Measurements from ENCODE around the gene ZIC2. TPM values are rescaled to one million over a fixed set of nuclear protein-coding genes. Genes with fewer than 3 reads are reported as not detected.

The ZIC2 gene
- total RNA-seq, 1 experiment from 2014 or later: 3.5 TPM

- TF ChIP-seq CTCF (IDR thresholded peaks at IDR 0.05; ENCODE audit: unreplicated experiment): no peak
- CTCF ChIA-PET: interaction anchor here (0.8 kb wide), 1 partner anchor 11 kb away, joined by 3 read pairs; no protein-coding TSS in a partner anchor
- no TSS peak for BruUV-seq (replicated peaks)
- no peak for DNase-seq
- Mint-ChIP-seq H3K27me3 (ENCODE audit: unreplicated experiment) (no peaks in the 10 kb centered on the region), H3K27ac (ENCODE audit: unreplicated experiment) (no peak overlapping the region), H3K4me3 (ENCODE audit: low read depth, unreplicated experiment) (no peak overlapping the region), H3K9me3 (ENCODE audit: low read depth, unreplicated experiment) (no peaks in the 10 kb centered on the region), H3K4me1 (ENCODE audit: low read depth, unreplicated experiment) (peaks cover 7% of the 10 kb centered on the region), H3K36me3 (ENCODE audit: insufficient read depth, unreplicated experiment) (no peaks in the 10 kb centered on the region)
- intact Hi-C loops (cut with micrococcal nuclease; ENCODE audit: unreplicated experiment): no loop called here
These were observed 8.8 kb downstream of the ZIC2 start for GRCh38 chr13:99990126-99990977.

GRCh38 chr13:99991013-99991827, 9.6 kb downstream of the ZIC2 start:
- DNase-seq: no peak
- BruUV-seq (replicated peaks): no TSS peak
- H3K4me3 Mint-ChIP-seq (ENCODE audit: low read depth, unreplicated experiment): no peak overlapping the region
- intact Hi-C loops (cut with micrococcal nuclease; ENCODE audit: unreplicated experiment): no loop called here
- no peak for TF ChIP-seq CTCF (IDR thresholded peaks at IDR 0.05; ENCODE audit: unreplicated experiment)
- no peaks in the 10 kb centered on the region for H3K9me3 Mint-ChIP-seq (ENCODE audit: low read depth, unreplicated experiment)
- H3K36me3 Mint-ChIP-seq (ENCODE audit: insufficient read depth, unreplicated experiment): no peaks in the 10 kb centered on the region
- H3K27me3 Mint-ChIP-seq (ENCODE audit: unreplicated experiment): no peaks in the 10 kb centered on the region
- peaks cover 7% of the 10 kb centered on the region for H3K4me1 Mint-ChIP-seq (ENCODE audit: low read depth, unreplicated experiment)
- CTCF ChIA-PET: no interaction called here
- no peak overlapping the region for H3K27ac Mint-ChIP-seq (ENCODE audit: unreplicated experiment)

- H3K36me3 Mint-ChIP-seq (ENCODE audit: insufficient read depth, unreplicated experiment): no peaks in the 10 kb centered on the region
- H3K4me1 Mint-ChIP-seq (ENCODE audit: low read depth, unreplicated experiment): peaks cover 7% of the 10 kb centered on the region
- no TSS peak for BruUV-seq (replicated peaks)
- H3K9me3 Mint-ChIP-seq (ENCODE audit: low read depth, unreplicated experiment): no peaks in the 10 kb centered on the region
- H3K27me3 Mint-ChIP-seq (ENCODE audit: unreplicated experiment): no peaks in the 10 kb centered on the region
- intact Hi-C loops (cut with micrococcal nuclease; ENCODE audit: unreplicated experiment): no loop called here
- no peak overlapping the region for H3K4me3 Mint-ChIP-seq (ENCODE audit: low read depth, unreplicated experiment)
- no peak for TF ChIP-seq CTCF (IDR thresholded peaks at IDR 0.05; ENCODE audit: unreplicated experiment)
- no peak overlapping the region for H3K27ac Mint-ChIP-seq (ENCODE audit: unreplicated experiment)
- DNase-seq: no peak
- CTCF ChIA-PET: no interaction called here
These were observed 10.5 kb downstream of the ZIC2 start for GRCh38 chr13:99991828-99992775.

GRCh38 chr13:99992949-99993351, 11.4 kb downstream of the ZIC2 start:
- no peaks in the 10 kb centered on the region for H3K27me3 Mint-ChIP-seq (ENCODE audit: unreplicated experiment)
- BruUV-seq (replicated peaks): no TSS peak
- CTCF ChIA-PET: no interaction called here

More at GRCh38 chr13:99992949-99993351, 11.4 kb downstream of the ZIC2 start:
- no peak for DNase-seq
- Mint-ChIP-seq H3K27ac (ENCODE audit: unreplicated experiment) (no peak overlapping the region), H3K36me3 (ENCODE audit: insufficient read depth, unreplicated experiment) (no peaks in the 10 kb centered on the region), H3K4me1 (ENCODE audit: low read depth, unreplicated experiment) (peaks cover 7% of the 10 kb centered on the region), H3K9me3 (ENCODE audit: low read depth, unreplicated experiment) (no peaks in the 10 kb centered on the region), H3K4me3 (ENCODE audit: low read depth, unreplicated experiment) (no peak overlapping the region)
- no peak for TF ChIP-seq CTCF (IDR thresholded peaks at IDR 0.05; ENCODE audit: unreplicated experiment)
- intact Hi-C loops (cut with micrococcal nuclease; ENCODE audit: unreplicated experiment): no loop called here
